BJ (cell line): ENCODE data around the gene PNPLA7. TPM values are rescaled to one million over a fixed set of nuclear protein-coding genes. Genes with fewer than 3 reads are reported as not detected.
A peak's percentile ranks its signal among the peaks of the same experiment; 100 is the strongest.
"Not testable (repeated sequence)": the region's sequence is repeated elsewhere in the genome, so short reads cannot be mapped to it uniquely, and the experiment has no call there.

ENCODE experiments used
- CTCF ChIA-PET: fragments of 350-600 bp; formaldehyde crosslinking; extraction: SDS; loops from one replicate; lab custom pipeline; 2021; ENCODE audit warnings: antibody characterized with exemption, inconsistent platforms; lab: Yijun Ruan, JAX
- POLR2A ChIA-PET: fragments of 300-600 bp; sonication (Branson Sonifier 250); formaldehyde crosslinking; extraction: SDS; loops from one replicate; lab custom pipeline; 2021; ENCODE audit warnings: antibody characterized with exemption; lab: Charles Lee
- DNase-seq: peaks from one replicate; pipeline ENCODE4 v3.0.0-alpha.2; 2011; ENCODE audit warnings: low read depth
- H3K27me3 ChIP-seq: 2 replicates; pipeline ENCODE4 v1.6.0; 2011; ENCODE audit warnings: low read length; ENCODE audit not compliant: control insufficient read depth, insufficient read depth
- H3K36me3 ChIP-seq: 2 replicates; pipeline ENCODE4 v1.5.1; 2011; ENCODE audit warnings: low read length; ENCODE audit not compliant: control insufficient read depth, insufficient read depth
- H3K4me3 ChIP-seq: 2 replicates; pipeline ENCODE4 v1.5.1; 2011; ENCODE audit warnings: low read depth, mild to moderate bottlenecking, control low read depth, low read length
- polyA plus RNA-seq: library from polyadenylated mRNA; depleted of rRNA; stranded (reverse); fragments of >200 nt; gene quantifications from 2 replicates; pipeline ENCODE4 v1.2.3, GENCODE V29; 2011
- TF ChIP-seq, protein P1 (sequence below): IDR thresholded peaks from 2 replicates; pipeline ENCODE4 v1.5.1; 2011; ENCODE audit warnings: low read depth, mild to moderate bottlenecking, control low read depth, inconsistent platforms, low read length, moderate library complexity; ENCODE audit not compliant: insufficient read depth

PNPLA7 gene
- polyA plus RNA-seq, 1 experiment = 0.63 TPM

DNA sequence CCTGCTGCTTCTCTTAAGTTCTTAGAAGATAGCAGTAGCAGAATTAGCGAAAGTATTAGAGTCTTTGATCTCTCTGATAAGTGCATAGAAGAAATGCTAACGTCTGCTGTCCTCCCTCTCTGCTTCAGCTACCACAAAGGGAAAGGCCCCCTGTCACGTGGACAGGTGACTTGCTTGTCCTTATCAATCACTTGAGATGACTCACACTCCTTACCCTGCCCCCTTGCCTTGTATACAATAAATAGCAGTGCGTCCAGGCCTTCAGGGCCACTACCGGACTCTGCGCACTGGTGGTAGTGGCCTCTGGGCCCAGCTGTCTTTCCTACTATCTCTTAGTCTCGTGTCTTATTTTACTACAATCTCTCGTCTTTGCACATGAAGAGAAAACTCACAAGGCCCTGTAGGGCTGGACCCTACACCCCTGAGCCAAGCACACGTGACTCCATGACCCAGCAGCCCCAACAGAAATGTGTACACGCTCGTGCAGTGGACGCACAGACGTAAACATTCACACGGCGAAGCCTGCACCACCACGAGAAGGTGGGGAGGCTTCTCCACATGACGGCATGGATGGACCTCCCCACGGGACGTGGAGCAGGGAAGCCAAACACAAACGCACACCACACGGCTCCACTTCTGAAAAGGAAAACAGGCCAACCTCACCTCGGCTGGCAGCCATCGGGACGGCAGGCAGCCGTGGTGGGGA lies 38.3 kb downstream of the PNPLA7 start:
- Histone ChIP-seq H3K27me3 (no peaks in the 10 kb centered on the region), H3K4me3 (no peak overlapping the region), H3K36me3 (no peaks in the 10 kb centered on the region)
- ChIA-PET POLR2A (no interaction called here), CTCF (no interaction called here)
- no peak for DNase-seq
- TF ChIP-seq, protein P1, sequence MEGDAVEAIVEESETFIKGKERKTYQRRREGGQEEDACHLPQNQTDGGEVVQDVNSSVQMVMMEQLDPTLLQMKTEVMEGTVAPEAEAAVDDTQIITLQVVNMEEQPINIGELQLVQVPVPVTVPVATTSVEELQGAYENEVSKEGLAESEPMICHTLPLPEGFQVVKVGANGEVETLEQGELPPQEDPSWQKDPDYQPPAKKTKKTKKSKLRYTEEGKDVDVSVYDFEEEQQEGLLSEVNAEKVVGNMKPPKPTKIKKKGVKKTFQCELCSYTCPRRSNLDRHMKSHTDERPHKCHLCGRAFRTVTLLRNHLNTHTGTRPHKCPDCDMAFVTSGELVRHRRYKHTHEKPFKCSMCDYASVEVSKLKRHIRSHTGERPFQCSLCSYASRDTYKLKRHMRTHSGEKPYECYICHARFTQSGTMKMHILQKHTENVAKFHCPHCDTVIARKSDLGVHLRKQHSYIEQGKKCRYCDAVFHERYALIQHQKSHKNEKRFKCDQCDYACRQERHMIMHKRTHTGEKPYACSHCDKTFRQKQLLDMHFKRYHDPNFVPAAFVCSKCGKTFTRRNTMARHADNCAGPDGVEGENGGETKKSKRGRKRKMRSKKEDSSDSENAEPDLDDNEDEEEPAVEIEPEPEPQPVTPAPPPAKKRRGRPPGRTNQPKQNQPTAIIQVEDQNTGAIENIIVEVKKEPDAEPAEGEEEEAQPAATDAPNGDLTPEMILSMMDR = no peak

DNA sequence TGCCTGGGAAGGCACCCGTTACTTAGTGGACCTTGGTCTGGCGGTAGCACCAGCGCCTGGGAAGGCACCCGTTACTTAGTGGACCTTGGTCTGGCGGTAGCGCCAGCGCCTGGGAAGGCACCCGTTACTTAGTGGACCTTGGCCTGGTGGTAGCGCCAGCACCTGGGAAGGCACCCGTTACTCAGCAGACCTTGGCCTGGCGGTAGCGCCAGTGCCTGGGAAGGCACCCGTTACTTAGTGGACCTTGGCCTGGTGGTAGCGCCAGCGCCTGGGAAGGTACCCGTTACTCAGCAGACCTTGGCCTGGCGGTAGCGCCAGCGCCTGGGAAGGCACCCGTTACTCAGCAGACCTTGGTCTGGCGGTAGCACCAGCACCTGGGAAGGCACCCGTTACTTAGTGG lies 39.1 kb downstream of the PNPLA7 start:
- CTCF ChIA-PET, H3K36me3 ChIP-seq, H3K27me3 ChIP-seq, POLR2A ChIA-PET, H3K4me3 ChIP-seq, DNase-seq: not testable (repeated sequence)

DNA sequence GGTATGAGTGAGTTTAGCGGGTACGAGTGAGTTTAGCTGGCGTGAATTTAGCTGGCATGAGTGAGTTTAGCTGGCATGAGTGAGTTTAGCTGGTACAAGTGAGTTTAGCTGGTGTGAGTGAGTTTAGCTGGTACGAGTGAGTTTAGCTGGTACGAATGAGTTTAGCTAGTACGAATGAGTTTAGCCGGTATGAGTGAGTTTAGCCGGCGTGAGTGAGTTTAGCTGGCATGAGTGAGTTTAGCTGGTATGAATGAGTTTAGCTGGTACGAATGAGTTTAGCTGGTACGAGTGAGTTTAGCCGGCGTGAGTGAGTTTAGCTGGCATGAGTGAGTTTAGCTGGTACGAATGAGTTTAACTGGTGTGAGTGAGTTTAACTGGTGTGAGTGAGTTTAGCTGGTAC lies 41.0 kb downstream of the PNPLA7 start:
- ChIA-PET POLR2A (no interaction called here), CTCF (interaction anchor here (0.8 to 1.7 kb wide), 5 partner anchors 14 to 66 kb away, joined by 3 to 4 read pairs (median 3); no protein-coding TSS in a partner anchor)
- no peak for DNase-seq
- H3K4me3 ChIP-seq = no peak overlapping the region
- TF ChIP-seq, protein P1 = no peak
- H3K27me3 ChIP-seq = no peaks in the 10 kb centered on the region
- no peaks in the 10 kb centered on the region for H3K36me3 ChIP-seq

DNA sequence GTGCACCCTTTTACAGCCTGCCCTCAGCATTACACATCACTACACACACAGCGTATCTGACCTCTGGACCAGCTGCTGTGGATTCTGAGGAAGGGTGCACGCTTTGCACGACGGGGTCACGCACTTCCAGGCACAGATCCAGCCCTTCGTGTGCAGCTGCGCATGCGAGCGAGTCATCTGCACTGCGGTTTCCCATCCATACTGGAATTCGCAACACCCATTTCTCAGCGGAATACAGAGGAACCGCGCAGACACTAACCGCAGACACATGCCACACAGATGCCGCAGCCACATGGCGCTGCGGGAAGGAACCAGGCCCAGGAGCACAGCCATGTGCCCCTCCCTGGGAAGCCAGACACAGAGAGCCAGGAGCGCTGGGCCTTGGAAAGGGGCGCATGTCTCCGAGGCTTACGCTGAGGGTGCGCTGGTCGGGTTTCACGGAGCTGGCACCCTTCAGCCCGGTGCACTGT lies 43.5 kb downstream of the PNPLA7 start:
- DNase-seq = peak; percentile 55
- TF ChIP-seq, protein P1 = no peak
- CTCF ChIA-PET = interaction anchor here (0.6 to 1.6 kb wide), 4 partner anchors 10 to 83 kb away, joined by 3 to 7 read pairs (median 4); partner anchors contain the start of genes EXD3 and NOXA1
- POLR2A ChIA-PET = no interaction called here
- no peak overlapping the region for H3K4me3 ChIP-seq
- H3K36me3 ChIP-seq = no peaks in the 10 kb centered on the region
- H3K27me3 ChIP-seq = no peaks in the 10 kb centered on the region

DNA sequence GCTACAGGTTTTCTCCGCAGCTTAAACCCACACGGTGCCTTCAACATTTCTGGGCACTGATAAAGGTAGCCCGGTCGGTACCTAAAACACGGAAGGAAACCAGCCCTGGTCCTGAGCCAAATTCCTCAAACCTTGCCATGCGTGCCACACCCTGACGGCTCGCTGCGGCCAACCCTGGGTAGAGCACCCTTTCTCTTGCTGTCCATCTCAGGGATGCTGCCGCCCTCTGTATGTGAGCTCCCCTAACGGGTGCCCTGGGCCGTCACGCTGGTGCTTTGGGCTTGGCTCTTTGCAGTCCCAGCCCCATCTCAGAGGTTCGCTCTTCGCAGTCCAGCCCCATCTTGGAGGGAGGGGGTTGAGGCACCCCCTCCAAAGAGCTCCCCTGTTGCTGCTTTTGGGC lies 43.9 kb downstream of the PNPLA7 start:
- Histone ChIP-seq H3K36me3 (no peaks in the 10 kb centered on the region), H3K4me3 (no peak overlapping the region), H3K27me3 (no peaks in the 10 kb centered on the region)
- DNase-seq = no peak
- TF ChIP-seq, protein P1 = no peak
- CTCF ChIA-PET = interaction anchor here (0.6 to 1.6 kb wide), 3 partner anchors 19 to 83 kb away, joined by 3 to 7 read pairs (median 4); partner anchors contain the start of genes EXD3 and NOXA1
- POLR2A ChIA-PET = no interaction called here
